ENCODE measurements around the gene GDA.
A peak's percentile ranks its signal among the peaks of the same experiment; 100 is the strongest.

Gene GDA
- 0 to 0.19 (median 0.10) reads per million in 18 experiments for total RNA-seq

- peak in 1 of 2 donors; percentile 16 for DNase-seq
Measured at GRCh38 chr9:72149231-72149975, at the start of gene GDA. Gene GDA (plus strand): TSS chr9:72149440. CDS start chr9:72149560, 120 bp downstream.

GRCh38 chr9:72102520-72102919 lies 46.7 kb upstream of the GDA start:
- DNase-seq: no peak

GRCh38 chr9:72113056-72113455 lies 36.2 kb upstream of the GDA start:
- DNase-seq: no peak

DNA sequence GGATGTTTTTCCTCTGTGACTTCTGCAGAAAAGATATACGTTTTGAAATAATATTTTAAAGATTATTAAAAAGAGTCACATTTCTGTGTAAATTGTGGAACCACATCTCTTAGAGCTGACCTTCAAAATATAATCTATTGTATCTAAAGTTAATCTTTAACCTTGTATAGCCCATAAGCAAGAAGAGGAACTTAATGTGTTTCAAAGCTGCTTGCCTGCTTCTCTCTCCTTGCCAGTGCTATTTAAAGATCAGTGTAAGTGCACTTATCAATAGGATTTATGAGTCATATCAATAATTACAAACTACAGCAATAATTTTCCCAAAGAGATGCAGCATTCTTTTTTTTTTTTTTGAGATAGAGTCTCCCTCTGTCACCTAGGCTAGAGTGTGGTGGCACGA lies 29.4 kb upstream of the GDA start:
- no peak for DNase-seq

DNA sequence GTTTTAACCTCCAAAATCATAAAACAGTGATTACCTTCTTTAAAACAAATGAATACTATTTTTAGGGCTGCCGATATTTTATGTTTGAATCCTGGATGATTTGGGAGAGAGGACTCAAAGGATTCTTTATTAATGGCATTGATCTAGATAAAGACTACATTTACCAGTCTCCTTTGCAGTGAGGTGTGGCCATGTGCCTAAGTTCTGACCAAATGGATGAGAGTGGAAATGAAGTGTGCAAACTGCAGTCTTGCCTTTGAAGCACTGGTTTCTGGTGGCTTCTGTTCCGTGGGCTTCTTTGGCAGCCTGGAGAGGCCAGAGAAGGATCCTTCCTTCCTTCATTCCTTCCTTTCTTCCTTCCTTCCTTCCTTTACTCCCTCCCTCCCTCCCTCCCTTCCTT lies 24.3 kb upstream of the GDA start:
- no peak for DNase-seq

- no peak for DNase-seq
Measured at GRCh38 chr9:72127753-72128152, 21.5 kb upstream of the GDA start.

- DNase-seq: no peak
Measured at GRCh38 chr9:72128526-72128925, 20.7 kb upstream of the GDA start.

DNA sequence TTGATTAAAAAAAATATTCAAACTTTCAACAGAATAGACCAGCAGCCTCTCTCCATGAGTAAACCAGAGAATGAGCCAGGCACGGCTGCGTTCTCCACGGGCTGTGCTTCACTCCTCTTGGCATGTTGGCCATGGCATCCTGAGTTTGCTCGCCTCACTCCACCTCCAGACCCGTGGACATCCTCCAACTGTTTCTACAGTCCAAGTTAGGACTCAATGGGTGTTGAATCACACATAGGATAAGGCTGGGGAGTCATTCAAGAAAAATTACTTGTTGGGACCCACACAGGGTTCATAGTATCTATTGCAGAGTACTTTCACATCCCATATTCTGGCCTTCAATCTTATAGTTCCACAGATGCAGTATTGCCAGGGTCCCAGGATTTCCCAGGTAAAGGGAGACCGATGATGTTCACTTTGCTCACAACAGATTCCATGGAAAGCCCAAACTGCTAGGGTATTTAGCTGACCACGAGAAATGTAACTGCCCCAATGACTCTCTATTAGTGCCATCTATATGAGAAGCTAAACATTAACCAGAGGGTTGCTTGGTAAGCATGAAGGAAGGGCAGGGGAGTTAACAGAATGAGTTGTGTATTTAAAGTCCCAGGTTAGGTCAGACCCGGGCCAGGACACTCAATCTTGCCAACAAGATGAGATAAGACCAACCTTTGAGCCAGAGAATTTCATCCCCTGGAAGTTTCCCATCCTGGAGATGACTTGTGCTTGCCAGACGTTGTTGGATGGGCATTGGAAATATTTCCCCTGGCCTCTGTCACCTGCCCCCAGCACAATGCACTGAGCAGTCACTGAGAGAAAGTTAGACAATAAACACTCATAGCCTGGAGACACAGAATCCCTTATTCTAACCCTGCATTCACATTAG lies 19.7 kb upstream of the GDA start:
- no peak for DNase-seq

DNA sequence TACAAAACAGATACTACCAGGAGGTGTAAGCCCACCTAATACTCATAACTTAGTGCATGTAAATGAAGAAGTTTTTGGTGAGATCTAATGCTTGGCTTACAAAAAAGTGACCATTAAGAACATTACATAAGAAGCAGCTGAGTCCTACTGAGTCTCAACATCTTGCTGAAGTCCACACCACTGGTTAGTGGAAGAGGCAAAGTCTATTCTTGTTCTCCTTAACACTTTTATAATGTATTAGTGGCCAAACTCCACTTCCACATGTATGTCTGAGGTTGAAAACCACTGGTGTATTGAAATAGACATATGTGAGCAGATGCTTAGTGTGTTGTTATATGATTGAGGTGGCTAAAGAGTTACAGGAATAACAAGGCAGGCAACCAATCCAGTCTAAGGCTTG lies 18.9 kb upstream of the GDA start:
- no peak for DNase-seq

DNA sequence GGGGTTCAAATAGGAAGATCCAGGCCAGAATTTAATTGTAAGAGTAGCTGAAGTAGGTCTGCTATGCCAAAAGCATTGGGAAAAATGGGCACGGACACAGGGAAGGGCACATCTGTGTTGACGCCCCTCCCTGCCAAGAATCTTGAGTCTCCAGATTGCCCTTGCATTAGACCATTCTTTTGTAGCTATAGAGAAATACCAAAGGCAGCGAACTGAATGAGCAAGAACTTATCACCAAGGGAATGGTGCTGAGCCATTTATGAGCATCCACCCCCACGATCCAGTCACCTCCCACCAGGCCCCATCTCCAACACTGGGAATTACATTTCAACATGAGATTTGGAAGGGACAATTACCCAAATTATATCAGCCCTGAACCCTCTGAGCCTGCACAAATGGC lies 18.0 kb upstream of the GDA start:
- no peak for DNase-seq

DNA sequence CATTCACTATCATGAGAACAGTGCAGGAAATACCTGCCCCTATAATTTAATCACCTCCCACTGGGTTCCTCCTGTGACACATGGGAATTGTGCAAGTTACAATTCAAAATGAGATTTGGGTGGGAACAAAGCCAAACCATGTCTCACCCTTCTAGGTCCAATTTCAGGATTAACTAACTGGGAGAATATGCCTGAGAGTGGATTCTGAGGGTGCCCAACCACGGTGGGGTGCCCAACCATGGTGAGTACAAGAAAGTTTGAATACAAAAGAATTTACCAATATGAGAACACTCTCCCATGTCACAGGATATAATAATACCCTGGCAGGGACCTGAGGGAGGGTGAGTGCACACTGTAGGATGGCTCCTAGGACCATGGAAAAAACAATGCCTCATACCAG lies 17.2 kb upstream of the GDA start:
- no peak for DNase-seq

- DNase-seq: no peak
Measured at GRCh38 chr9:72133365-72134035, 15.7 kb upstream of the GDA start.

GRCh38 chr9:72134801-72135200 lies 14.4 kb upstream of the GDA start:
- DNase-seq: no peak

DNA sequence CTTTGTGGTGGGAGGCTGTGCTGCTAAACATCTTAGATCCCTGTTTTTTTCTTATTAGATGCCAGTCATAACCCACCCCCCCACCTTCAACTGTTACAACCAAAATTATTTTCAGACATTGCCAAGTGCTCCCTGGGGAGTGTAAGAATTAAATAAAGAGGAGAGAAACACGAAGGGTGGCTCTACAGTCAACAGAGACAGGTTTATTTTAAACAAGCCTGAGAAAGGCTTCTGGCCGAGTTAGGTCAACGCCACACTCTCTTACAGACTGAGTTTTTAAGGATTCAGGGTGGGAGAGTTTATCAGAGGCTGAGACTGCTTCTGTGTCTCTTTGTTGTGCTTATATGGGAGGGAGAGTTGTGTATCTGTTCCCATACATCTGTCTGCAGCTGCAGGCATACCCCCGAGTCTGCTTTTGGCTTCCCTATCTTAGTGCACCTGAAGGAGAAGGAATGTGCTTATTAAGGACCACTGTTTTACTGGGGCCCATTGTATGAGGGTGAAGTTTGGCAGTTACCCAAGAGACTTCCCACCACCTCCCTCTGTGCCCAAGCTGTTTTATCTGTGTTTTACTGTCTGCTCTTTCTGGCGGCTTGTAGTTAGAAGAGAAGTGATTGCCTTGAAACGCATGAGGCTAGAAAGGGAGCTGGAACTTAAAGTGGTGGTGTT lies 11.4 kb upstream of the GDA start:
- DNase-seq: no peak

- DNase-seq: no peak
Measured at GRCh38 chr9:72139226-72139625, 10.0 kb upstream of the GDA start.

GRCh38 chr9:72140586-72140985 lies 8.7 kb upstream of the GDA start:
- no peak for DNase-seq

GRCh38 chr9:72141484-72141883 lies 7.8 kb upstream of the GDA start:
- DNase-seq: no peak

GRCh38 chr9:72144756-72145492 lies 4.3 kb upstream of the GDA start:
- DNase-seq: no peak

DNA sequence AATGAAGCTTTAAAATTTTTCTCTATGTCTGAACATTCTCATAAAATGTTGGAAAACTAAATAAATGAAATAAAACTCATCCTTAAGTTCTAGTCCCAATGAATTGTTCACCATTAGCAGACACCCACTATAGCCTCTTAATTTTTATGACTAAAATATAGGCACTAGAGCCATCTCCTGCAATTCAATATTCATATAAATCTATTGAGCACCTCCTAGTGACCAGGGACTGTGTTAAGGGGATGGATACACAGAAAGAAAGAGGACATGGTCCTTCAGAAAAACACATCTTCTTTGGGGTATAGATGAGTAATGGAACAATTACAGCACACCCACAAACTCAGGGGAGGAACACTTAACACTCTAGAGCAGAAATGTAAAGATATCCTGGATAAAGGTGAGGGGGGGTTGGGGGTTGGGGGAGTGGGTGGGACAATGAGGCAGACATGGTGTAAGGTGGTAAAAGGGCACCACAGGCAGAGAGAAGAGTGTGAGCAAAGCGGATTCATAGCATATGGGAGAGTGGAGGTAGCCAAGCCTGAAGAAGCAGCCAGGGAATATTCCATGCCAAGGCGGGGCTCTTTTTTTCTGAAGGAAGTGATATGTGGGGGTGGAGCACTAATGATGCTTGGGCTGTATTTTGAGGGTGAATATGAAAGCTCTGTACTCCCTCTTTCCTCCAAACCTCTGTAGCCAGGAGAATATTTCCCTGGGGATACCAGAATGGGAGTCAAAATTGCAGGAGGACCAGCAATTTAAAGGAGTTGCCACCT lies 3.3 kb upstream of the GDA start:
- DNase-seq: no peak

- no peak for DNase-seq
Measured at GRCh38 chr9:72147676-72148075, 1.6 kb upstream of the GDA start.

DNA sequence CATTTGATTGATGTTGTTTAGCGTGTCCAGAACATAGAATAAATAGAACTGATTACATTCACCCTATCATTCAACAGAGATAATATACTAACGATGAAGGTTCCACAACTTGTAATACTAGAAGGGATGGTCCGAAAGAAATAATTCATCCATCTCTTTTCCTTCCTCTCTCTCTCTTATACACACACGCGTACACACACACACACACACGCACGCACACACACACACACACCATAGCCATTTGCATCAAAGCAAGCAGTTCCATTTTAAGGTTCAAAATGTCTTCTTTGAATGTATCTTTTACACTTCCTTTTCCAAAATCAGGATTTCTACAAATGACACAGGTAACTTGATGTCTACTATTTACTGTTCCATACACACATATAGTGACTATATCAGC lies 887 bp downstream of the GDA start:
- no peak for DNase-seq

Measured in inflammatory macrophage (primary cell).